Measurements from ENCODE around the gene SEMA3F.

- no peak for TF ChIP-seq EP300 (IDR thresholded peaks at IDR 0.05)
- TF ChIP-seq CTCF (IDR thresholded peaks at IDR 0.05): no peak
- no peak for TF ChIP-seq POLR2AphosphoS5 (IDR thresholded peaks at IDR 0.05)
- TF ChIP-seq POLR2A (IDR thresholded peaks at IDR 0.05; ENCODE audit: low read depth): no peak
Measured at GRCh38 chr3:50229490-50229889, 74.4 kb downstream of the SEMA3F start.
